Vagina (tissue), 2 donors: ENCODE results near the gene CTDSPL2. TPM values are rescaled to one million over a fixed set of nuclear protein-coding genes. Genes with fewer than 3 reads are reported as not detected.

Source experiments
- DNase-seq, 2 donors: peaks; one replicate each; pipeline ENCODE4 v3.0.0-alpha.2; 2017; ENCODE audit errors: extremely low spot score in 2 of 2
- H3K27ac ChIP-seq: fragments of 200-600 bp; sonication (generic); one replicate; pipeline ENCODE4 v1.5.1; 2019
- H3K27me3 ChIP-seq: fragments of 200-600 bp; sonication (generic); one replicate; pipeline ENCODE4 v1.5.1; 2019
- H3K36me3 ChIP-seq, 2 donors: fragments of 200-600 bp; sonication (generic); one replicate each; pipeline ENCODE4 v1.5.1; 2017 to 2019
- H3K4me1 ChIP-seq: fragments of 200-600 bp; sonication (generic); one replicate; pipeline ENCODE4 v1.5.1; 2019
- H3K4me3 ChIP-seq, 2 donors: fragments of 200-600 bp; sonication (generic); 1 replicate in 1 of 2; 2 replicates in 1 of 2; pipeline ENCODE4 v1.5.1; 2016 to 2019
- H3K9me3 ChIP-seq: fragments of 200-600 bp; sonication (generic); one replicate; pipeline ENCODE4 v1.5.1; 2019
- CTCF ChIP-seq, 3 experiments: fragments of 450-650 bp in 2 of 3; fragments of 200-600 bp in 1 of 3; sonication (generic) in 1 of 3; IDR thresholded peaks; one replicate each; pipeline ENCODE4 v1.5.1; 2017 to 2019; ENCODE audit warnings: antibody characterized with exemption in 3 of 3, mild to moderate bottlenecking in 2 of 3, moderate library complexity in 2 of 3
- POLR2A ChIP-seq, 2 donors: fragments of 450-650 bp; IDR thresholded peaks; one replicate each; pipeline ENCODE4 v1.6.1; 2017; ENCODE audit warnings: antibody characterized with exemption in 2 of 2, mild to moderate bottlenecking in 2 of 2, moderate library complexity in 2 of 2
- POLR2AphosphoS5 ChIP-seq, 2 donors: sonication (generic); formaldehyde crosslinking; IDR thresholded peaks; one replicate each; pipeline ENCODE4 v1.9.0; 2017; ENCODE audit warnings: antibody characterized with exemption in 2 of 2, mild to moderate bottlenecking in 2 of 2, low read depth in 1 of 2; ENCODE audit not compliant: insufficient read depth in 1 of 2
- intact Hi-C: fragments of 100-400 bp; cut with DNase I; formaldehyde crosslinking; loops from one replicate; pipeline ENCODE4 v1.15.1; 2023
- total RNA-seq: library from RNA; depleted of rRNA; stranded (reverse); fragments of >200 nt; gene quantifications from one replicate; pipeline ENCODE4 v1.2.3, GENCODE V29; 2016

The CTDSPL2 gene
- total RNA-seq, 1 donor from 2014 or later, result 37.1 TPM

DNA sequence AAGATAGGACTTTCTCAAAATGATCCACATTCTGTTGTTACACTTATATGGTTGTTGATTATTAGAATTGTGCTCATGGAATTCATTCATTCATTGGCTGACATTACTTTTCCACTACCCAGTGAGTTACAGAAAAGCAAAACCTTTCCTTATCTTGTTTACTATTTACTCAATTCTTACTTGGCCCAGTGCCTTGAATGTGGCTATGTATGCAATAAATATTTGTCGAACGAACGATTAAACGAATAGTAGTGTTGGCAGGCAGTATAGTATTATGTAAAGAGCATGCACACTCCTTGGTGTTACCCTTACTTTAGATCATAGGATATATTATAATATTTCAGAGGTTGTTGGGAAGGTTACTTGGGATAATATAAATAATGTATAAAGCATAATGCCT is 31.0 kb downstream of the CTDSPL2 start:
- H3K36me3 ChIP-seq, result peaks cover 0 to 16% of the 10 kb centered on the region in 2 donors
- no peaks in the 10 kb centered on the region for H3K9me3 ChIP-seq
- no peak overlapping the region for H3K4me3 ChIP-seq
- peaks cover 15% of the 10 kb centered on the region for H3K4me1 ChIP-seq
- no peaks in the 10 kb centered on the region for H3K27me3 ChIP-seq
- DNase-seq, result no peak
- no peak overlapping the region for H3K27ac ChIP-seq
- intact Hi-C loops, result no loop called here
- TF ChIP-seq CTCF (IDR thresholded peaks at IDR 0.05) (no peak), POLR2A (IDR thresholded peaks at IDR 0.05) (no peak), POLR2AphosphoS5 (IDR thresholded peaks at IDR 0.05; ENCODE audit: insufficient read depth in 1 of 2, low read depth in 1 of 2) (no peak)

DNA sequence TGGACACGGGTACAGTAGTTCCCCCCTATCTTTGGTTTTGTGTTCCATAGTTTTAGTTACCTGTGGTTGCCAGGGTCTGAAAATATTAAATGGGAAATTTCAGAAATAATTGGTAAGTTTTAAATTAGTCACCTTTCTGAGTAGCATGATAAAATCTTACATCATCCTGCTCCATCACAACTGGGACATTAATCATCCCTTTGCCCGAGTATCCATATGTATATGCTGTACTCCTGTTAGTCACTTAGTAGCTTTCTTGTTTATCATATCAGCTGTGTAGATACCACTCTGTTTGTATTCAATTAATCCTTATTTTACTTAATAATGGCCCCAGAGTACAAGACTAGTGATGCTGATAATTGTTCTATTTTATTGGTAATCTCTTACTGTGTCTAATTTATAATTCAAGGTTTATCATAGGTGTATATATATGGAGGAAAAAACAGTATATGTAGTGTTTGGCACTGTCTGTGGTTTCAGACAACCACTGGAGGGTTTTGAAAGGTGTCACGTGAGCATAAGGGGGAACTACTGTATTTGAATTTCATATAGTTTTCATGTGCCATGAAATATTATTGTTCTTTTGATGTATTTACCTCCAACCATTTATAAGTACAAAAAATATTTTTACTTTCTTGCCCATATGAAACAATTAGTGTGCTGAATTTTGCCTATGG is 41.4 kb downstream of the CTDSPL2 start:
- H3K27ac ChIP-seq, result no peak overlapping the region
- H3K4me1 ChIP-seq, result no peaks in the 10 kb centered on the region
- peaks cover 0 to 4% of the 10 kb centered on the region in 2 donors for H3K36me3 ChIP-seq
- no peaks in the 10 kb centered on the region for H3K9me3 ChIP-seq
- no peak for DNase-seq
- intact Hi-C loops, result no loop called here
- TF ChIP-seq POLR2A (IDR thresholded peaks at IDR 0.05) (no peak), POLR2AphosphoS5 (IDR thresholded peaks at IDR 0.05; ENCODE audit: insufficient read depth in 1 of 2, low read depth in 1 of 2) (no peak), CTCF (IDR thresholded peaks at IDR 0.05) (no peak)
- no peak overlapping the region for H3K4me3 ChIP-seq
- H3K27me3 ChIP-seq, result no peaks in the 10 kb centered on the region

GRCh38 chr15:44471885-44472455 is 44.5 kb downstream of the CTDSPL2 start:
- no peaks in the 10 kb centered on the region for H3K9me3 ChIP-seq
- DNase-seq, result no peak
- no peak overlapping the region for H3K27ac ChIP-seq
- peaks cover 0 to 4% of the 10 kb centered on the region in 2 donors for H3K36me3 ChIP-seq
- no peaks in the 10 kb centered on the region for H3K4me1 ChIP-seq
- TF ChIP-seq POLR2A (IDR thresholded peaks at IDR 0.05) (no peak), POLR2AphosphoS5 (IDR thresholded peaks at IDR 0.05; ENCODE audit: insufficient read depth in 1 of 2, low read depth in 1 of 2) (no peak), CTCF (IDR thresholded peaks at IDR 0.05) (no peak)
- H3K27me3 ChIP-seq, result no peaks in the 10 kb centered on the region
- no peak overlapping the region for H3K4me3 ChIP-seq
- intact Hi-C loops, result no loop called here

GRCh38 chr15:44479343-44479742 is 51.9 kb downstream of the CTDSPL2 start:
- no peak for TF ChIP-seq POLR2AphosphoS5 (IDR thresholded peaks at IDR 0.05; ENCODE audit: insufficient read depth in 1 of 2, low read depth in 1 of 2)
- TF ChIP-seq CTCF (IDR thresholded peaks at IDR 0.05), result no peak
- TF ChIP-seq POLR2A (IDR thresholded peaks at IDR 0.05), result no peak
- H3K4me1 ChIP-seq, result no peaks in the 10 kb centered on the region
- H3K36me3 ChIP-seq, result no peaks in the 10 kb centered on the region
- no peak overlapping the region for H3K27ac ChIP-seq
- intact Hi-C loops, result no loop called here
- no peaks in the 10 kb centered on the region for H3K9me3 ChIP-seq
- no peaks in the 10 kb centered on the region for H3K27me3 ChIP-seq
- H3K4me3 ChIP-seq, result no peak overlapping the region
- no peak for DNase-seq

DNA sequence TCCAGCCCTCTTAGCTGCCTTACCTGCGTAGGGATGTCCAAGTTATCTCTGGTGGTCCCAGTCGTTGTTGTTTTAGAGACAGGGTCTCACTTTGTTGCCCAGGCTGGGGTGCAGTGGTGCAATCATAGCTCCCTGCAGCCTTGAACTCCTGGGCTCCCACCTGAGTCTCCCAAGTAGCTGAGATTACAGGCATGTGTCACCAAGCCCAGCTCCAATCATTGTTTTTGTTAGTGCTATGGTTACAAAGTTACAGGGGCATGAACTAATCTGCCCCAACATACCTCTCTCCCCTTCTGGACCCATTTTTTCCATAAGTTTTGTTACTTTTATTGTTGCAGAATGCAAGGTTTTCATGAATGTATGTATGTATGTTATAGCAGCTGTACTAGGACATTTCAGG is 54.7 kb downstream of the CTDSPL2 start:
- intact Hi-C loops, result no loop called here
- Histone ChIP-seq H3K4me3 (no peak overlapping the region), H3K36me3 (peaks cover 0 to 7% of the 10 kb centered on the region in 2 donors), H3K27ac (no peak overlapping the region), H3K27me3 (no peaks in the 10 kb centered on the region), H3K9me3 (no peaks in the 10 kb centered on the region), H3K4me1 (no peaks in the 10 kb centered on the region)
- DNase-seq, result no peak
- TF ChIP-seq POLR2A (IDR thresholded peaks at IDR 0.05), result no peak
- TF ChIP-seq POLR2AphosphoS5 (IDR thresholded peaks at IDR 0.05; ENCODE audit: insufficient read depth in 1 of 2, low read depth in 1 of 2), result no peak
- TF ChIP-seq CTCF (IDR thresholded peaks at IDR 0.05), result no peak
